ENCODE results near the gene PKNOX1. TPM values are rescaled to one million over a fixed set of nuclear protein-coding genes. Genes with fewer than 3 reads are reported as not detected.

PKNOX1 gene
- total RNA-seq, 1 experiment from 2014 or later = 12.7 TPM

DNA sequence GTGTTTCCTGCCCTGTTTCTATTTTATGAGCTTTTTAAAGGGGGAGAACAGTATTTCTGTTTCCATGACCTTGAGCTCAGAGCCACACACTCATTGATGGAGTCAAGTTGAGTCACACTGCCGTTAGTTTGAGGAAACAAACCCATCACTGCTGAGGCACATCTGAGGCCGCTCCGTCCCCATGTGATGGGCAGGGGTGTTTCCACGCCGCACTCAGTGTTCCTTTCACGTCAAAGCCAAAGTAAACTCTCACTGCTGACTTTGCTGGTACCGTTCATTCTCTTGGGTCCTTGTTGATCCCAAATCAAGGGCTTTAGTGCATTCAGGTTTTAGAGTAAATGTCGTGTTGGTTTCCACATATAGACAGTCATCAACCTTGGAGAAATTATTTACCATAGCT, 48.8 kb downstream of the PKNOX1 start:
- Histone ChIP-seq H4K20me1 (ENCODE audit: insufficient read depth) (no peaks in the 10 kb centered on the region), H3K79me2 (ENCODE audit: insufficient read depth, low read length) (no peaks in the 10 kb centered on the region), H3K9me2 (ENCODE audit: insufficient read depth) (no peaks in the 10 kb centered on the region), H3K4me1 (ENCODE audit: control insufficient read depth in 1 of 2, insufficient read depth in 2 of 2, low read length in 2 of 2) (no peaks in the 10 kb centered on the region), H2AFZ (ENCODE audit: low read depth, low read length, poor library complexity, severe bottlenecking) (no peak overlapping the region), H3K27me3 (ENCODE audit: insufficient read depth, low read length) (no peaks in the 10 kb centered on the region), H3K4me2 (ENCODE audit: low read length) (no peak overlapping the region), H3K4me3 (replicated peaks in 1 of 2; ENCODE audit: low read depth in 1 of 2, low read length in 2 of 2) (no peak overlapping the region), H3K27ac (ENCODE audit: low read depth, low read length) (no peak overlapping the region), H3K9me3 (ENCODE audit: control insufficient read depth in 1 of 2, insufficient read depth in 1 of 2, low read depth in 1 of 2, low read length in 2 of 2) (no peaks in the 10 kb centered on the region), H3K36me3 (ENCODE audit: control insufficient read depth in 1 of 2, insufficient read depth in 2 of 2, low read length in 2 of 2) (0 out of 4 replicates have a peak, but pooled peaks cover 3 to 6% of the 10 kb centered on the region in 2 experiments), H3K9ac (ENCODE audit: low read length) (no peak overlapping the region)
- ATAC-seq (no peak), DNase-seq (ENCODE audit: low read depth, low spot score) (no peak)
- TF ChIP-seq, protein P1, sequence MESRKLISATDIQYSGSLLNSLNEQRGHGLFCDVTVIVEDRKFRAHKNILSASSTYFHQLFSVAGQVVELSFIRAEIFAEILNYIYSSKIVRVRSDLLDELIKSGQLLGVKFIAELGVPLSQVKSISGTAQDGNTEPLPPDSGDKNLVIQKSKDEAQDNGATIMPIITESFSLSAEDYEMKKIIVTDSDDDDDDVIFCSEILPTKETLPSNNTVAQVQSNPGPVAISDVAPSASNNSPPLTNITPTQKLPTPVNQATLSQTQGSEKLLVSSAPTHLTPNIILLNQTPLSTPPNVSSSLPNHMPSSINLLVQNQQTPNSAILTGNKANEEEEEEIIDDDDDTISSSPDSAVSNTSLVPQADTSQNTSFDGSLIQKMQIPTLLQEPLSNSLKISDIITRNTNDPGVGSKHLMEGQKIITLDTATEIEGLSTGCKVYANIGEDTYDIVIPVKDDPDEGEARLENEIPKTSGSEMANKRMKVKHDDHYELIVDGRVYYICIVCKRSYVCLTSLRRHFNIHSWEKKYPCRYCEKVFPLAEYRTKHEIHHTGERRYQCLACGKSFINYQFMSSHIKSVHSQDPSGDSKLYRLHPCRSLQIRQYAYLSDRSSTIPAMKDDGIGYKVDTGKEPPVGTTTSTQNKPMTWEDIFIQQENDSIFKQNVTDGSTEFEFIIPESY (IDR thresholded peaks at IDR 0.05; ENCODE audit: extremely low read depth, insufficient replicate concordance, low read length) = no peak
- TF ChIP-seq POLR2A (IDR thresholded peaks at IDR 0.05; ENCODE audit: borderline replicate concordance, extremely low read depth, insufficient read depth, insufficient read length) (no peak), JUND (IDR thresholded peaks at IDR 0.05) (no peak), FOSL1 (IDR thresholded peaks at IDR 0.05; ENCODE audit: low read depth) (no peak), SRF (IDR thresholded peaks at IDR 0.05; ENCODE audit: low read depth) (no peak), ZNF274 (IDR thresholded peaks at IDR 0.05; ENCODE audit: low read depth, low read length) (no peak), YY1 (IDR thresholded peaks at IDR 0.05; ENCODE audit: extremely low read depth, insufficient replicate concordance, low read depth, low read length) (no peak), RAD21 (IDR thresholded peaks at IDR 0.05; ENCODE audit: low read depth) (no peak), ELF1 (IDR thresholded peaks at IDR 0.05; ENCODE audit: borderline replicate concordance, low read depth) (no peak), ZFX (IDR thresholded peaks at IDR 0.05) (no peak), TCF7L2 (IDR thresholded peaks at IDR 0.05; ENCODE audit: borderline replicate concordance, extremely low read depth, insufficient read depth, insufficient read length) (no peak), CBX3 (IDR thresholded peaks at IDR 0.05; ENCODE audit: low read depth) (no peak), EZH2 (IDR thresholded peaks at IDR 0.05) (no peak)
- TF ChIP-seq, protein P2, sequence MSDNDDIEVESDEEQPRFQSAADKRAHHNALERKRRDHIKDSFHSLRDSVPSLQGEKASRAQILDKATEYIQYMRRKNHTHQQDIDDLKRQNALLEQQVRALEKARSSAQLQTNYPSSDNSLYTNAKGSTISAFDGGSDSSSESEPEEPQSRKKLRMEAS (IDR thresholded peaks at IDR 0.05) = no peak
- TF ChIP-seq, protein P3, sequence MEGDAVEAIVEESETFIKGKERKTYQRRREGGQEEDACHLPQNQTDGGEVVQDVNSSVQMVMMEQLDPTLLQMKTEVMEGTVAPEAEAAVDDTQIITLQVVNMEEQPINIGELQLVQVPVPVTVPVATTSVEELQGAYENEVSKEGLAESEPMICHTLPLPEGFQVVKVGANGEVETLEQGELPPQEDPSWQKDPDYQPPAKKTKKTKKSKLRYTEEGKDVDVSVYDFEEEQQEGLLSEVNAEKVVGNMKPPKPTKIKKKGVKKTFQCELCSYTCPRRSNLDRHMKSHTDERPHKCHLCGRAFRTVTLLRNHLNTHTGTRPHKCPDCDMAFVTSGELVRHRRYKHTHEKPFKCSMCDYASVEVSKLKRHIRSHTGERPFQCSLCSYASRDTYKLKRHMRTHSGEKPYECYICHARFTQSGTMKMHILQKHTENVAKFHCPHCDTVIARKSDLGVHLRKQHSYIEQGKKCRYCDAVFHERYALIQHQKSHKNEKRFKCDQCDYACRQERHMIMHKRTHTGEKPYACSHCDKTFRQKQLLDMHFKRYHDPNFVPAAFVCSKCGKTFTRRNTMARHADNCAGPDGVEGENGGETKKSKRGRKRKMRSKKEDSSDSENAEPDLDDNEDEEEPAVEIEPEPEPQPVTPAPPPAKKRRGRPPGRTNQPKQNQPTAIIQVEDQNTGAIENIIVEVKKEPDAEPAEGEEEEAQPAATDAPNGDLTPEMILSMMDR (IDR thresholded peaks at IDR 0.05 in 2 of 3, conservative IDR thresholded peaks at IDR 0.05 in 1 of 3; ENCODE audit: borderline replicate concordance in 1 of 3, insufficient read depth in 1 of 3, low read depth in 2 of 3, low read length in 2 of 3) = no peak
- TF ChIP-seq, protein P4, sequence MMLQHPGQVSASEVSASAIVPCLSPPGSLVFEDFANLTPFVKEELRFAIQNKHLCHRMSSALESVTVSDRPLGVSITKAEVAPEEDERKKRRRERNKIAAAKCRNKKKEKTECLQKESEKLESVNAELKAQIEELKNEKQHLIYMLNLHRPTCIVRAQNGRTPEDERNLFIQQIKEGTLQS (IDR thresholded peaks at IDR 0.05) = no peak
- TF ChIP-seq, protein P5, sequence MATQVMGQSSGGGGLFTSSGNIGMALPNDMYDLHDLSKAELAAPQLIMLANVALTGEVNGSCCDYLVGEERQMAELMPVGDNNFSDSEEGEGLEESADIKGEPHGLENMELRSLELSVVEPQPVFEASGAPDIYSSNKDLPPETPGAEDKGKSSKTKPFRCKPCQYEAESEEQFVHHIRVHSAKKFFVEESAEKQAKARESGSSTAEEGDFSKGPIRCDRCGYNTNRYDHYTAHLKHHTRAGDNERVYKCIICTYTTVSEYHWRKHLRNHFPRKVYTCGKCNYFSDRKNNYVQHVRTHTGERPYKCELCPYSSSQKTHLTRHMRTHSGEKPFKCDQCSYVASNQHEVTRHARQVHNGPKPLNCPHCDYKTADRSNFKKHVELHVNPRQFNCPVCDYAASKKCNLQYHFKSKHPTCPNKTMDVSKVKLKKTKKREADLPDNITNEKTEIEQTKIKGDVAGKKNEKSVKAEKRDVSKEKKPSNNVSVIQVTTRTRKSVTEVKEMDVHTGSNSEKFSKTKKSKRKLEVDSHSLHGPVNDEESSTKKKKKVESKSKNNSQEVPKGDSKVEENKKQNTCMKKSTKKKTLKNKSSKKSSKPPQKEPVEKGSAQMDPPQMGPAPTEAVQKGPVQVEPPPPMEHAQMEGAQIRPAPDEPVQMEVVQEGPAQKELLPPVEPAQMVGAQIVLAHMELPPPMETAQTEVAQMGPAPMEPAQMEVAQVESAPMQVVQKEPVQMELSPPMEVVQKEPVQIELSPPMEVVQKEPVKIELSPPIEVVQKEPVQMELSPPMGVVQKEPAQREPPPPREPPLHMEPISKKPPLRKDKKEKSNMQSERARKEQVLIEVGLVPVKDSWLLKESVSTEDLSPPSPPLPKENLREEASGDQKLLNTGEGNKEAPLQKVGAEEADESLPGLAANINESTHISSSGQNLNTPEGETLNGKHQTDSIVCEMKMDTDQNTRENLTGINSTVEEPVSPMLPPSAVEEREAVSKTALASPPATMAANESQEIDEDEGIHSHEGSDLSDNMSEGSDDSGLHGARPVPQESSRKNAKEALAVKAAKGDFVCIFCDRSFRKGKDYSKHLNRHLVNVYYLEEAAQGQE (IDR thresholded peaks at IDR 0.05; ENCODE audit: low read depth) = no peak
- no TSS peak for BruUV-seq (replicated peaks)
- ChIA-PET CTCF (no interaction called here), RAD21 (ENCODE audit: low non-redundant PET in 1 of 2, low total read pairs in 2 of 2, uncharacterized antibody in 2 of 2, unreplicated experiment in 2 of 2) (no interaction called here), POLR2A (no interaction called here)
- intact Hi-C loops (cut with micrococcal nuclease) = no loop called here

Measured in HCT116 (cell line).